Suppressor macrophage (primary cell): ENCODE results near the gene NMT1.

Source experiments
- DNase-seq, 4 experiments: peaks; one replicate each; pipeline ENCODE4 v3.0.0-alpha.2; 2020 to 2022

NMT1 gene

GRCh38 chr17:45156242-45156641, 95.1 kb downstream of the NMT1 start:
- no peak for DNase-seq
